Inflammatory macrophage treated with lipopolysaccharide for 1 hour (primary cell): Measurements from ENCODE around the gene EXTL1.
"Not testable (repeated sequence)": the region's sequence is repeated elsewhere in the genome, so short reads cannot be mapped to it uniquely, and the experiment has no call there.

Experiments used
- DNase-seq, 2 donors: peaks; one replicate each; pipeline ENCODE4 v3.0.0-alpha.2; 2020 to 2022

Gene EXTL1

DNA sequence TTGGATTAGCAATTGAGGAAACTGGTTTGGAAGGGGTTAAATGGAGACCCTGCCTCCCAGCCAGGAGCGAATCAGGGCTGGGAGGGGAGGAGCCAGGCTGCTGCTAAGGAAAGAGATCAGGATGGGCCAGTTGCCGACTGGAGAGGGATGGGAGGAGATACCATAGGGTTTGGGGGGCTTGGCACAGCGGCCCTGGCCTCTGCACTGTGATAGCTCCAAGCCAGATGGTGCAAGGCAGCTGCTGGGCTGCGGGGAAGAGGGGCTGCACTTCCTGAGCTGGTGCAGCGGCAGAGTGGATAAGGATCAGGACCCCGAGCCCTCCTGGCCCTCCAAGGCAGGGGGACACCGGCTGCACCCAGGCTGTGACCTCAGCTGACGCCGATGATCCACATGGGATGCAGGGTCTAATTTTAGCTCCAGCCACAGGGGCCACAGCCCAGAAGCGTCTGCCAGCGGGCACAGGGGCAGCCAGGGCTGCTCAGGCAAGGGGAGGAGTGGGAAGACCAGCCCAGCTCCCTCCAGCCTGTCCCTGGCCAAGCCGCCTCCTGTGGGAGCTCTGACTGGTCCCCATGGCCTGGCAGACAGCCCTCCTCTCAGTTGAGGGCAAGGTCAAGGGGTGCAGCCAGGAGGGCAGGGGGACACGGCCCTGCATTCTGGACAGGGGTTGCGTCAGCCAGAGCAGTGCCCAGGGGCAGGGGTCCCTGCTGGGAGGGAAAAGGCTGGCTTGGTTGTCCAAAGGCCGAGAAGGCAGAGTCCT, at the start of gene EXTL1:
EXTL1 (plus strand) TSS at position 129 of the 757 bp plus-strand sequence. CDS start 872 bp downstream, outside the sequence.
- DNase-seq, result no peak

DNA sequence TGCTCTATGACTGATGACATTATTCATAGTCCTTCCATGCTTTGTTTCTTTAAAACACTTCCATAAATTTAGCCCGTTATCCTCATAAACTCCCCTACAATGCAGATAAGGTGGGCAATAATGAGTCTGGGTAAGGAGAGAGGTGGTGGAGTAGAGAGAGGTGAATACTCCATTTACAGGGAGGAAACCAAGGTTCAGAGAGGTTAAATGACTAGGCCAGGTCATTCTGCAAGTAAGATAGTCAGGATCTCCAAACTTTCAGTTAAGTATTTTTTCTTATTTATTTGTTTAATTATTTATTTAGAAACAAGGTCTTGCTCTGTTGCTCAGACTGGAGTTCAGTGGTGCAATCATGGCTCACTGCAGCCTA, 49.8 kb upstream of the EXTL1 start:
- no peak for DNase-seq

DNA sequence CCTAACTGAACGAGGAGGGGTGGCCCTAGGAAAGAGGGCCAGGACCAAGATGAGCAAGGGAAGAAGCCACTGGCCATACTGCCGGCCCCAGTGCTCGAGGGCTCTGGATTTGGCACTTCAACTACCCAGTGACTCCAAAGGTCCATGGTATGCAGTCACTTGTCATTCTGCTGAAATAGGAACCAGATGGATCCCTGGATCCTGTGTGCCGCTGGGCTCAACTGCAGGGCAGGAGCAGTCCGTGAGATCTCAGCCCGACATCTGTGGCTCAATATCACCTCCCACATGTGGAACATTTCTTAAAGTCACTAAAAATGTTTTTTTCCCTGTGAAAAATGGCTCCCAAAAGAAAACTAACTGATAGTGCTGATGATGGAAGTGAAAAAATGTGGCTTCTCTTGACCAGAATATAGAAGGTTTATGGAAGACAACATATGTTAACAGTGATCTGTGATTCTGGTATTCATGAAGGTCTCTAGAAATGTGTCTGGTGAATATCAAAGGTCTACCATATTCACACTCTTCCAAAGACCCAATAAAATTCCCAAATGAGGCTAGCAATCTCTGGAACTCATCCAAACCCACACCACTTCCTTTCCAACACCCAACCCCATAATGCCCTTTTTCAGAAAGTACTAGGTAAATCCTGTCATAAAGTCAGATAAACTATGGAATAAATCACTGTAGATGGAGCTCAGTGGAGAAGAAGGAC, 47.8 kb upstream of the EXTL1 start:
- DNase-seq, result no peak

DNA sequence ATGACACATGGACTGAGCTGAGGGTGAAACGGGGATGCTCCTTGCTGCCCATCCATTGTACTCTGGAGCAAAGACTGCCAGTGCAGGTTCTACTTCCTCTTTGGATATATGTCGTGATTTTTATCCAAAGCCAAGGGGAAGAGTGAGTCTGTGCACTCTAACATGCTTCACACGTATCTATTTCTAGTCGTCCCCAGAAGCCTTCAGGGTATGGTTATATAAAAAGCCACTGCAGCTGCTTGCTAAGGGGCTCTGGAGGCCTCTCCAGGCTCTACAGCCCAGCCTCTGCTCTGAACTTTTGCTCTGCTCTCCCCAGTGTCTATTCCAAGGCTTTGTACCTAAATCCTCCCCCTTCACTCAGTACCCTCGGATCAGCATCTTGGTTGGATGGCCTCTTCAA, 43.8 kb upstream of the EXTL1 start:
- no peak for DNase-seq

DNA sequence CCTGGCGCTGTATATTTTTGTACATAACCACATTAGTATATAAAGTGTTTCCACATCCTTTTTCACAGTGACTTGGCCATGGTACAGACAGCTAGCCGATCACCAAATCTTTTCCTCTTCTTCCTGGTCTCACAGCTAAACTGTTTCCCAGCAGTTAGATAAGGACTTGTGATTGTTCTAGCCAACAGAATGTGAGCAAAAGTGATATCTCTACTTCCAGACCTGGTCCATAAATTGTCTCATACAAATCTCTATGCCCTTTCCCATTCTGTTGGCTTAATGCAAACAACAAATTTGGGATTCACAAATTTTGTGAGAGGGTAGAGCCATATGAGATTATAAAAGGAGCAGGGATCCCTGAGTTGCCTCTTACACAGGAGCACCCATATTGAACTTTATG, 43.2 kb upstream of the EXTL1 start:
- DNase-seq, result no peak

DNA sequence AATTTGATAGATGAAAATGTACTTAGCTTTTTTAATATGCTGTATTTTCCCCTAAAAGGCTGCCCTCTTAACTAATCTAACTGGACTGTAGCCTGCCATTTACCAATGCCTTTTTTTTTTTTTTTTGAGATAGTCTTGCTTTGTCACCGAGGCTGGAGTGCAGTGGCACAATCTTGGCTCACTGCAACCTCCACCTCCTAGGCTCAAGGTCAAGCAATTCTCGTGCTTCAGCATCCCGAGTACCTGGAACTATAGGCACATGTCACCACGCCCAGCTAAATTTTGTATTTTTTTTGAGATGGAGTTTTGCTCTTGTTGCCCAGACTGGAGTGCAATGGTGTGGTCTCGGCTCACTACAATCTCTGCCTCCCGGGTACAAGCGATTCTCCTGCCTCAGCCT, 42.4 kb upstream of the EXTL1 start:
- no peak for DNase-seq

DNA sequence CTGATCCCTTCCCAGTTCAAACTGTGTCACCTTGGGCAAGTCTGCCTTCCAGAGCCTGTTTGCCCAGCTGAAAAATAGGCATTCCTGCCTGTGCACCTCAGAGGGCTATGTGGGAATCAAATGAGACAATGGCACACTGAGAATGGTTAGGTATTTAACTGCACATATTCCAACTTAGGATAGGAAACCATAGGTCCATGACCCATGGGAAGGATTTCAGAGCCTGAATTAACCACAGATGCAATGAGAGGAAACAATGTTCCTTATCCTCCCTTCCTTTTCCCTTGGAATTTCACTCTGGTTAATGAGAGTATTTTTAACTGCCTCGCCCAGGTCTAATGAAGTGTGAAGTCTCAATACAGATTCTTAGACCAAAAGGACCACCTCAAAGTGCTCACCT, 36.4 kb upstream of the EXTL1 start:
- DNase-seq, result no peak

- DNase-seq, result no peak
Measured at GRCh38 chr1:25985670-25986069, 35.9 kb upstream of the EXTL1 start.

GRCh38 chr1:25986773-25987172, 34.8 kb upstream of the EXTL1 start:
- DNase-seq, result not testable (repeated sequence)

- no peak for DNase-seq
Measured at GRCh38 chr1:25987951-25988350, 33.6 kb upstream of the EXTL1 start.

- no peak for DNase-seq
Measured at GRCh38 chr1:25989440-25990234, 31.9 kb upstream of the EXTL1 start.

DNA sequence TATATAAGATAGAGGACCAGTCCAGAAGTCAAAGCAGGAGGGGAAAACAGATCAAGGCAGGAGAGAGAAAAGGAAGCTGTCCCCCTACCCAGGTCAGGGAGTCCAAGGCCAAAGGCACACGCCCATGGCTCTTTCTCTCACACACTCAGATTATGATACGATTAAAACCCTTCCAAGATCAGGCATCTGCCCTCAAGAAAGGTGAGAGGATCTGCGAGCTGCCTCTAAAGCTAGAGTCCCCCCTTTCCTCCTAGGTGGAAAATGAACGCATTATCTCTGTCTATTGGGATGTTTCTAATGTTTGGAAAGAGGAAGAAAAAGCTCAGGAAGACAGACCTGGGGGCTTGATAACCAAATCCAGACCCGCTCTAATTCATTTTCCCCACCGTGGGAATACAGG, 31.3 kb upstream of the EXTL1 start:
- no peak for DNase-seq

GRCh38 chr1:25990702-25991395, 30.7 kb upstream of the EXTL1 start:
- DNase-seq, result no peak

- no peak for DNase-seq
Measured at GRCh38 chr1:25991937-25992688, 29.5 kb upstream of the EXTL1 start.

GRCh38 chr1:25992689-25993171, 28.8 kb upstream of the EXTL1 start:
- DNase-seq, result no peak

- DNase-seq, result no peak
Measured at GRCh38 chr1:25993197-25993951, 28.2 kb upstream of the EXTL1 start.

DNA sequence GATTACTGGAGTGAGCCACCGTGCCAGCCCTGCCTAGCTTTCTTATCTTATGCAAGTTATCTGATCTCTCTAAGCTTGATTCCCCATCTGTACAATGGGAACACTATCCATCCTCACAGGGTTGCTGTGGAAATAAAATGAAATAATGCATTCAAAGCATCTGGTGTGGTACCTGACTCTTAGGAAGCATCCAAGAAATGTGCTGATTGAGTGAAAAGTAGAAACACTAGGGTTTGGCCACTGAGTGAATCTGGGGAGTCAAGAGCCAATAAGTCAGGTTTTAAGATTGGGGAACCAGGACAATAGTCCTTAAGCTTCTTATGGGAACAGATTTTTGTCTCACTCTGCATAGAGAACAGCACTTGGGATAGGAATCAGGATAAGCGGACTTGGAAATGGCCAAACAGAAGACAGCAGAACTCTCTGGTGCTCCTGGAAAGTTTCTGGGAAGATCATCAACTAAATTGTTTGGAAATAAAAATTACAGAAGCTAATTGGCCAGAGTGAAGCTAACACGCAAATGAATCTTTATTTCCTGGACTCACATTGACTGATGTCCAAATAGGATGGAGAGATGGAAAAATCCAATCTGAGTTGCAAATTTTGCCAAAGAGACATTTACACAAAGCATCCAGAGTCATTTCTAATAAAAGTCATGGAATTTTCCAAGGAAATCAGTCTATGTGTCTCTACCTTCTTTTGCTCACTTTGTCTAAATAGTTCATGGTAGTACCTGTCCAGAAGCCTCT, 27.0 kb upstream of the EXTL1 start:
- DNase-seq, result no peak

DNA sequence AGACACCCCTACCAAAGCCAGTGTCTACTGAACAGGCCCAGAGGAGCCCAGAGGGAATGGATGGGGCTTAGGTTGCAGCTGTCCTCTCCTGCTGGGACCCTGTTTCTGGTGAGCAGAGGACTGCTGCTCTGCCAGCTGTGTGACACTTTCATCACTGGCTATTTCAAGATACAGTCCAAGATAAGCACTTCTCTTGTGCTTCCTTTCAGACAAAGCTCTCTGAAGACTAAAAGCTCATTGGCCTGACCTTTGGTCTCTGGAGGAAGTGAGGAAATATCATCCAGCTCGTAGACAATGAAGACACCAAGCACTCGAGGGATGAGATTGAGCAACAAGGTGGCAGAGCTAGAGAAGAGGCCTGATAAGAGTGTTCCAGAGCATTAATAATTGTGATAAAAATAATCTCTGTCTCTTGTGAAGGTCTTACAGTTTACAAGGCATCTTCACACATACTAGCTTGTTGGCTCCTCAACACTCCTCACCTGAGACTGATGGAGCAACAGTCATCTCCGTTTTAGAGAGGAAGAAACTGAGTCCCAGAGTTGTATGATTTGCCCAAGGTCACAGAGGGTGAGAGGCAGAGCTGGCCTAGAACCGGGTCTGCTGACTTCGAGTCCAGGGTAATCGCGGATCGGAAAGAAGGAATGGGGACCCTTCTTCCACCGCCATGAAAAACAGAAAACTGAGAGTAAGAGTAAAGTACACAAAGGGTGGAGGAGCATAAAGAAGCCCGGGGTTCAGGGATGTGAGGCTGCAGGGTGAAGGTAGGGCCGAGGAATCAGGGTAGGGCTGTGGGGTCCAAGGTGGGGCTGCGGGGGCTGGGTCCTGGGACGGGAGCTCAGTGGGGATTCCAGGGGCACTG, 24.4 kb upstream of the EXTL1 start:
- peak; percentile 85 to 95 for DNase-seq
